HG03575 (cell line): ENCODE results near the gene CCNG1.
"Not testable (repeated sequence)": the region's sequence is repeated elsewhere in the genome, so short reads cannot be mapped to it uniquely, and the experiment has no call there.

ENCODE experiments used
- ATAC-seq: cut with Tn5 transposase; IDR thresholded peaks from one replicate; pipeline ENCODE4 v1.9.1; 2021; ENCODE audit not compliant: unreplicated experiment, insufficient number of reproducible peaks, low FRiP score; ENCODE audit errors: extremely low read depth

The CCNG1 gene

DNA sequence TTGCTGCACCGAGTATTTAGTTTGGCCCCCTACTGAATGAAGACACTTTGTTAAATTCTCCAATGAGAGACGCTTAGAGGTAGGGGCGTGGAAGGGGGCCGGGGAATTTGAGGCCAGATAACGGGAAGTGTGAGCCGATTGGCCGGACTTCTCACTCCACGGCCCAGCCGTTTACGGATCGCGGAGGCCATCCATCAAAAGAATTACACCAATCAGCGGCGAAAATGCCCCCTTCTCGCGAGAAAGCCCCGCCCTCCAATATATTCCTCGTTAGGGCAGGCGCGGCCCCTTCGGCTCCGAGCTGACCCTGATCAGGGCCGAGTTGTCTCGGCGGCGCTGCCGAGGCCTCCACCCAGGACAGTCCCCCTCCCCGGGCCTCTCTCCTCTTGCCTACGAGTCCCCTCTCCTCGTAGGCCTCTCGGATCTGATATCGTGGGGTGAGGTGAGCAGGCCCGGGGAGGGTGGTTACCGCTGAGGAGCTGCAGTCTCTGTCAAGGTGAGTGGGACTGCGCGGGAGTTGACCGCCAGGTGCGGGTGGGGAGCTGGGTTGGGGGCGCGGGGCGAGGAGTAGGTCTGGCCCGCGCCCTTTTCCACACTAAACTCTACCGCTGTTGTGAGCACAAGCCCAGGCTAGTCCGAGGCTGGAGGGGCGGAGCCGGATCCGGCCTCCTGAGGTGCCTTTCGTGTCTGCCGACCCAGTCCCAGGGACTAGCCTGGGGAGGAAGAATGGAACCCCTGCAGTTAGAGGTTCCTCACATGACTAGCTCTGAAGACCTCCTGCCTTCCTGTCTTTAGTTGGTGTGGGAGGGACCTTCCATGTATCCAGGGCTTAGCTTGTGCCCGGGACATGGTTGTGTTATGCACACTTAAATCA lies at the start of gene CCNG1:
TSS of gene CCNG1 (plus strand) at position 287 of the 874 bp plus-strand sequence. CDS start 1,662 bp downstream, outside the sequence.
- ATAC-seq = peak; percentile 96

DNA sequence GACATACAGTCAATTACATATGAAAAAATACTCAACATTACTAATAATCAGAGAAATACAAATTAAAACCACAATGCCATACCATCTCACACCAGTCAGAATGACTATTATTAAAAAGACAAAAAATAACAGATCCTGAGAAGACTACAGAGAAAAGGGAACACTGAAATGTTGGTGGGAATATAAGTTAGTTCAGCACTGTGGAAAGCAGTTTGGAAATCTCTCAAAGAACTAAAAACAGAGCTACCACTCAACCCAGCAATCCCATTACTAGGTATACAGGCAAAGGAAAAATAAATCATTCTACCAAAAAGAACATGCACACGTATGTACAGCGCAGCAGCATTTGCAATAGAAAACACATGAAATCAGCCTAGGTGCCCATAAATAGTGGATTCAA lies 41.6 kb upstream of the CCNG1 start:
- no peak for ATAC-seq

DNA sequence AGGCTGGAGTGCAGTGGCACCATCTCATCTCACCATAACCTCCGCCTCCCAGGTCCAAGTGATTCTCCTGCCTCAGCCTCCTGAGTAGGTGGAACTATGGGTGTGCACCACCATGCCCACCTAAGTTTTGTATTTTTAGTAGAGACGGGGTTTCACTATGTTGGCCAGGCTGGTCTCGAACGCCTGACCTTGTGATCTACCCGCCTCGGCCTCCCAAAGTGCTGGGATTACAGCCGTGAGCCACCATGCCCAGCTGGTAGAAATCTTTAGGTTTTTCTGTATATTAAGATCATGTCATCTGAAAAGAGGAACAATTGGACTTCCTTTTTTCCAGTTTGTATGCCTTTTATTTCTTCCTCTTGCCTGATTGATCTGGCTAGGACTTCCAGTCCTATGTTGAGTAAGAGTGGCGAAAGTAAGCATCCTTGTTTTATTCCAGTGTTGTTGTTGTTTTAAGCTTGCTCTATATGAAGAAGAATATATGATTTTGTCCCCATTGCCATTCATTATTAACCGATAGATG lies 40.5 kb upstream of the CCNG1 start:
- not testable (repeated sequence) for ATAC-seq

DNA sequence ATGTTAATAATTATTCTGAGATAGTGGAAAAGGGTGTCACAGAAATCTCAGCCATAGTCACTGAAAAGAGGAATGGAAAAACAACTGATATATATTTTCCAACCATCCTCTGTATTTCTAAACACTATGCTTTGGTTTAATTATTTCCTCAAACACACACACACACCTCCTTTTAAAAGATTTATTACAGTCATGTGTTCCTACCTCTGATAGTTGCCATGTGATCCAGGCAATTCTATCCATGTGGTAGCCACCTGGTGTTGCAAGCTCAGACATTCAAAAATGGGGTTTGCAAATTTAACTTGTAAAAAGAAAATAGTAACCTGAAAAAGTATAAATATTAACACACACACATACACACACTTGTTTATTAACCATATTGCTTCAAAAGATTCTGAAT lies 40.0 kb upstream of the CCNG1 start:
- ATAC-seq = no peak

GRCh38 chr5:163399923-163400322 lies 37.5 kb upstream of the CCNG1 start:
- ATAC-seq = no peak

GRCh38 chr5:163401271-163401670 lies 36.1 kb upstream of the CCNG1 start:
- ATAC-seq = no peak

DNA sequence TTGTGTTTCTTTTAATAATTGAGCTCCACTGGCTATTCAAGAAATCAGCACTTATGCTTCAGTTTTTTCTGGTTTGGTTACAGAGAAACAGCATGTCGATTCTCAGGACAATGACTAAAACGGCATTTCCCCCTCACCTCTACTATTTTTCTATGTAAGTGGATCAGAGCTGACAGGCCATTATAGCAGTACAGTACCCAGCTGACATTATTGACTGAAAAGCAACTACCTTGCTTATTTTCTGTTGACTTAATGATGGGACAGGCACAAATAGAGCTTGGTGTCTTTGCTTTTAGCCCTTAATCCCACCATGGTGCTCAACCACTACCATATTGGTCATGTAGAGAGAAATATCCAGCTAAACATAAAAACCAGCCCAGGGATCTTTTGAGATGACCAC lies 35.4 kb upstream of the CCNG1 start:
- no peak for ATAC-seq

GRCh38 chr5:163404364-163405173 lies 32.8 kb upstream of the CCNG1 start:
- no peak for ATAC-seq

DNA sequence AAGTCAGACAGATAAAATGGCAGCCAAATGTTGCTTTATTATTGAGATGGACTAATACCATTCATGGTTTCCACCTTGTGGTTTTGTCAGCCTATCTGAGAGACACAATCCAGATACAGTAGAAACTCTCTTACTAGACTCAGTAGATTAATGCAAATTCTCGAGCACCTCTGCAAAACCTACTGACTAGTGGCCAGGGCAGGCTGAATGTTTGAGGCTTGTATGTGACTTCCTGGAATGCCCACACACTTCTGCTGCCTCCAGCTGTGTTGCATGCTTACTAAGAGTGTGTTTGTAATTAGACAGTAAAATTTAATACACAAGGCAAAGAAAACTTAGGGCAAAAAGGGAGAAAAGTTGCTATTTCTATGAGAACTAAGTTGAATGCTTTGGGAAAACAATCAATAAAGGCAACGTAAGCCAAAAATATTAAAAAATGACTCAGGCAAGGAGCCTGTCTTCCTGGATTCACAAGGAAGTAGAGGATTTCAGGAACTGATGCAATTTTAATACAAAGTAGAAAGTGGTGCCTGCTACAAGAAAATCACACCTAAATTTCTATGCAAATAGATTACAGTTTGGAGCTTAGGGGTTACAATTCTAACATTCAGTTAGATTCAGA lies 30.2 kb upstream of the CCNG1 start:
- ATAC-seq = peak; percentile 91

DNA sequence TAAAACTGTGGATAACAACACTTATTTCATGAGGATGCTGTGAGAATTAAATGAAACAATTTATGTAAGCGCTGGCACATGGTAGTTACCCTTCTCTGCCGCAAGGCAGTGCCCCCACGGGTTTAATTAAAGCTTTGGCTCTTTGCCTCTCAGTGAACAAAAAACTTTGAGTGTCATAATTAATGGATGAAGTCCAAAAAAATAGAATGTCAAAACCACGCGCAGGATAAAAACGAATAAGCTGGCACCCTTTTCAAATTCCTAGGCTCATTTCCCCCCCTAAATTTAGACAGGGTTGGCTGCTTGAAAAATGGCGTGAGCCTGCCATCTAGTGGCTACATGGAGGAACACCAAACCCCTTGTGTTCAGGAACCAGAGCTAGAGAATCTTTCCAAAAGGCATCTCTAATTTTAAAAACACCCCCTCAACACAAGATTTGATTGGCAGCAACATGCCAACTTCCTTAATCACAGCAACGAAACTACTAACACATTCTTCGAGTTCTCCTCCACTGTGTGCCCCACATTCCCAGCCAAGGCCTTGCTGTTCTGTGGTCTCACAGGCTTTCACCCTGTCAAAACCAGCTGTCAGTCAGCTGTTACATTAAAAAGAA lies 29.0 kb upstream of the CCNG1 start:
- ATAC-seq = peak; percentile 37

- ATAC-seq = no peak
Observed at GRCh38 chr5:163409384-163409783, 28.0 kb upstream of the CCNG1 start.

GRCh38 chr5:163410505-163410904 lies 26.9 kb upstream of the CCNG1 start:
- no peak for ATAC-seq

GRCh38 chr5:163415673-163416072 lies 21.7 kb upstream of the CCNG1 start:
- ATAC-seq = not testable (repeated sequence)

GRCh38 chr5:163424836-163425235 lies 12.6 kb upstream of the CCNG1 start:
- ATAC-seq = no peak

GRCh38 chr5:163426128-163426527 lies 11.3 kb upstream of the CCNG1 start:
- not testable (repeated sequence) for ATAC-seq

DNA sequence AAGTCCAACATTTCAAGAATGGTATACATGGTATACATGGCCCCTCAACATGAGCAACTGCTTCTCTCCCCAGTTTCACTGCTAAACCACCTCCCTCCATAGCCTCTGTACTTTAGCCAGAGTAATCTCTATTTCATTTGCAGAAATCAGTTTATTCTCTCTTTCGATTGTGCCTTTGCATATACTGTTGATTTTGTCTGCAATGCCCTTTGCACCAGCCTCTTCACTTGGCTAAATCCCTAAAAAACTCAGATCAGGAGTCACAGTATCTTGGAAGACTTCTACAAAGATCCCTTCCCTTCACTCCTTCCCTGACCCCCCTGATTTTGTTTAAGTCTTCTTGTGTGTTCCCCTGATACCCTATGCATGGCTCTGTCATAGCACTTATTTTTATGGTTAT lies 4.9 kb upstream of the CCNG1 start:
- no peak for ATAC-seq

GRCh38 chr5:163433271-163433670 lies 4.1 kb upstream of the CCNG1 start:
- no peak for ATAC-seq

DNA sequence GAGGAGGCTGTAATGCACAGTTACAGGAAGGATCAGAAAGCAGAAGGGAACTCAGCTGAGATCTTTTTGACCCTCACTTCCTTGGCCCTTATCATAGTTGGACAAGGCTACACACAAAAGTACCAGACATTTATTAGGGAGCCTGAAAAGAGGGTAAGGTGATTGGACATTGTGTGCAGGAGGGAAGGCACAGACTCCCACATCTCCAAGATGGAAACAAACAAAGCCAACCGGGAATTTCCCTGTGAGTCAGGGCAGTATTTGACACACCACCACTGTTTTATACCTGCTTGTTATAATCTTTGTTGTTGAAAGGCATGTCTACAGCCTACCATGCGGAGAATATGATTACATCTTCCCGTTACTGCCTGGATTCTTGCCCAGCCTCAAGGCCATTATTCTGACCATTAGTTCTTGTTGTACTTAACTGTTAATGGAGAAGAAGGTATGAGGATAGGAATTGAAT lies 3.0 kb upstream of the CCNG1 start:
- ATAC-seq = no peak

DNA sequence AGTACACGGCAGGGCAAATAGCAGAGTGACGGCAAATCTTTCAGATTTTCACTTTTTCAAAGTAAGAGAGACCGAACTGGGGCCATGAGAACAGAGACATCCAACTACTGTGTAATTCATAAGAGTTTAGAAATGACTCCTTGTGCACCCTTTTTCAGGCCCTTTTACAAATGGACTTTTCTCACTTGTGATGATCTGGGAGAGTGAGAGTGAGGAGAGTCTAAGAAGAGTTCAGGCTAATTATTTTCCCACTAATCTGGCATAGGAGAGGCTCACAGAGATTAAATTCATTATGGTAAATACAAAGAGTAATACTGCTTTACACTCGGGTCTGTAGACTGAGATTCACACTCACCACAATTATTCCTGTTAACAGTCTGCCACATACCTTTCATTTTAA lies 880 bp upstream of the CCNG1 start:
- no peak for ATAC-seq
